ENCODE measurements around the gene TMPRSS13. TPM values are rescaled to one million over a fixed set of nuclear protein-coding genes. Genes with fewer than 3 reads are reported as not detected.
A peak's percentile ranks its signal among the peaks of the same experiment; 100 is the strongest.
"Not testable (repeated sequence)": the region's sequence is repeated elsewhere in the genome, so short reads cannot be mapped to it uniquely, and the experiment has no call there.

Gene TMPRSS13
- 1.0 and 1.3 TPM in 2 replicates for total RNA-seq
- 1.1 and 1.9 TPM in 2 replicates for polyA plus RNA-seq

GRCh38 chr11:117929142-117929915 is at the start of gene TMPRSS13:
TSS of gene TMPRSS13 (minus strand) at chr11:117929402. CDS start at chr11:117929307, 95 bp downstream.
- H3K9me3 ChIP-seq (ENCODE audit: low read depth) = no peaks in the 10 kb centered on the region
- peak within 1 kb of the TSS; percentile 60 for H3K4me2 ChIP-seq

GRCh38 chr11:117978991-117979390 is 49.8 kb upstream of the TMPRSS13 start:
- Histone ChIP-seq H3K36me3 (replicated peaks; ENCODE audit: insufficient read depth, low read depth) (no peaks in the 10 kb centered on the region), H3K4me3 (no peak overlapping the region), H3K4me2 (no peak overlapping the region), H3K9me2 (replicated peaks; ENCODE audit: insufficient read depth) (no peaks in the 10 kb centered on the region), H3K79me2 (no peaks in the 10 kb centered on the region), H3K4me1 (ENCODE audit: insufficient read depth) (no peaks in the 10 kb centered on the region), H3K27ac (no peak overlapping the region), H3K27me3 (no peaks in the 10 kb centered on the region), H2AFZ (no peak overlapping the region), H4K20me1 (ENCODE audit: insufficient read depth, poor library complexity, severe bottlenecking) (no peaks in the 10 kb centered on the region), H3K9me3 (ENCODE audit: low read depth) (no peaks in the 10 kb centered on the region)
- WGBS (ENCODE audit: low lambda C conversion rate, missing lambda C conversion rate) = 61% methylated on average over 4 of the region's 4 CpGs
- no peak for DNase-seq (ENCODE audit: low spot score)
- TF ChIP-seq EZH2 (IDR thresholded peaks at IDR 0.05; ENCODE audit: borderline replicate concordance) (no peak), CTCF (IDR thresholded peaks at IDR 0.05; ENCODE audit: poor library complexity) (no peak), EZH2phosphoT487 (IDR thresholded peaks at IDR 0.05; ENCODE audit: low read depth, severe bottlenecking, unreplicated experiment) (no peak)

More at GRCh38 chr11:117929142-117929915, at the start of gene TMPRSS13:
- Histone ChIP-seq H3K27me3 (no peaks in the 10 kb centered on the region), H3K4me1 (ENCODE audit: insufficient read depth) (peaks cover 7% of the 10 kb centered on the region), H4K20me1 (ENCODE audit: insufficient read depth, poor library complexity, severe bottlenecking) (no peaks in the 10 kb centered on the region), H3K79me2 (no peaks in the 10 kb centered on the region), H3K36me3 (replicated peaks; ENCODE audit: insufficient read depth, low read depth) (no peaks in the 10 kb centered on the region), H3K9me2 (replicated peaks; ENCODE audit: insufficient read depth) (no peaks in the 10 kb centered on the region), H3K4me3 (no peak within 1 kb of the TSS), H3K27ac (peak within 1 kb of the TSS; percentile 51), H2AFZ (no peak within 1 kb of the TSS)
- 25% methylated on average over 13 of the region's 13 CpGs for WGBS (ENCODE audit: low lambda C conversion rate, missing lambda C conversion rate)
- TF ChIP-seq EZH2 (IDR thresholded peaks at IDR 0.05; ENCODE audit: borderline replicate concordance) = no peak
- TF ChIP-seq EZH2phosphoT487 (IDR thresholded peaks at IDR 0.05; ENCODE audit: low read depth, severe bottlenecking, unreplicated experiment) = no peak
- TF ChIP-seq CTCF (IDR thresholded peaks at IDR 0.05; ENCODE audit: poor library complexity) = no peak
- peak; percentile 42 for DNase-seq (ENCODE audit: low spot score)

- H3K27me3 ChIP-seq; H3K36me3 ChIP-seq (replicated peaks; ENCODE audit: insufficient read depth, low read depth); H3K79me2 ChIP-seq; H3K9me2 ChIP-seq (replicated peaks; ENCODE audit: insufficient read depth); H3K27ac ChIP-seq; DNase-seq (ENCODE audit: low spot score); H3K4me3 ChIP-seq; H2AFZ ChIP-seq; H3K4me2 ChIP-seq; H3K4me1 ChIP-seq (ENCODE audit: insufficient read depth); H4K20me1 ChIP-seq (ENCODE audit: insufficient read depth, poor library complexity, severe bottlenecking); H3K9me3 ChIP-seq (ENCODE audit: low read depth): not testable (repeated sequence)
- 94% methylated on average over 26 of the region's 36 CpGs for WGBS (ENCODE audit: low lambda C conversion rate, missing lambda C conversion rate)
Measured at GRCh38 chr11:117978291-117978910, 49.2 kb upstream of the TMPRSS13 start.

GRCh38 chr11:117977612-117978264 is 48.5 kb upstream of the TMPRSS13 start:
- not testable (repeated sequence) for H3K27ac ChIP-seq; H3K4me2 ChIP-seq; H3K79me2 ChIP-seq; DNase-seq (ENCODE audit: low spot score); H3K9me3 ChIP-seq (ENCODE audit: low read depth); H3K4me3 ChIP-seq; H3K9me2 ChIP-seq (replicated peaks; ENCODE audit: insufficient read depth); H3K36me3 ChIP-seq (replicated peaks; ENCODE audit: insufficient read depth, low read depth); H3K27me3 ChIP-seq; H4K20me1 ChIP-seq (ENCODE audit: insufficient read depth, poor library complexity, severe bottlenecking); H3K4me1 ChIP-seq (ENCODE audit: insufficient read depth); H2AFZ ChIP-seq
- WGBS (ENCODE audit: low lambda C conversion rate, missing lambda C conversion rate) = 87% methylated on average over 23 of the region's 23 CpGs

All from hepatocyte (in vitro differentiated cells).